ENCODE data around the gene CXorf58.

Gene CXorf58

GRCh38 chrX:23926015-23926414 lies 18.2 kb downstream of the CXorf58 start:
- WGBS, 2 experiments: 96 to 100% methylated on average over 2 to 4 of the region's 4 CpGs
- H3K36me3 ChIP-seq (ENCODE audit: control insufficient read depth, insufficient read depth, low read length): no peaks in the 10 kb centered on the region
- H3K9me3 ChIP-seq (ENCODE audit: control insufficient read depth, low read length): no peaks in the 10 kb centered on the region
- no peaks in the 10 kb centered on the region for H3K4me1 ChIP-seq (ENCODE audit: control insufficient read depth, insufficient read depth, low read length)
- H3K27ac ChIP-seq (ENCODE audit: insufficient read depth, low read depth, low read length, poor library complexity, severe bottlenecking): no peak overlapping the region
- no peaks in the 10 kb centered on the region for H3K27me3 ChIP-seq (ENCODE audit: control insufficient read depth, insufficient read depth, low read length, poor library complexity, severe bottlenecking)
- no peak overlapping the region for H3K4me3 ChIP-seq (ENCODE audit: insufficient read depth, low read depth, low read length)

- Histone ChIP-seq H3K27ac (ENCODE audit: insufficient read depth, low read depth, low read length, poor library complexity, severe bottlenecking) (no peak overlapping the region), H3K36me3 (ENCODE audit: control insufficient read depth, insufficient read depth, low read length) (no peaks in the 10 kb centered on the region), H3K27me3 (ENCODE audit: control insufficient read depth, insufficient read depth, low read length, poor library complexity, severe bottlenecking) (no peaks in the 10 kb centered on the region), H3K9me3 (ENCODE audit: control insufficient read depth, low read length) (no peaks in the 10 kb centered on the region), H3K4me1 (ENCODE audit: control insufficient read depth, insufficient read depth, low read length) (no peaks in the 10 kb centered on the region), H3K4me3 (ENCODE audit: insufficient read depth, low read depth, low read length) (no peak overlapping the region)
- WGBS, 2 experiments: 92% methylated on average over 2 of the region's 2 CpGs; no CpG with 5 or more reads in 1 of the 2 experiments
These were observed 23.2 kb downstream of the CXorf58 start for GRCh38 chrX:23930894-23931604.

GRCh38 chrX:23932046-23932445 lies 24.2 kb downstream of the CXorf58 start:
- 70 to 73% methylated on average over 1 of the region's 1 CpG for WGBS, 2 experiments
- H3K4me1 ChIP-seq (ENCODE audit: control insufficient read depth, insufficient read depth, low read length): no peaks in the 10 kb centered on the region
- no peak overlapping the region for H3K27ac ChIP-seq (ENCODE audit: insufficient read depth, low read depth, low read length, poor library complexity, severe bottlenecking)
- H3K36me3 ChIP-seq (ENCODE audit: control insufficient read depth, insufficient read depth, low read length): no peaks in the 10 kb centered on the region
- H3K4me3 ChIP-seq (ENCODE audit: insufficient read depth, low read depth, low read length): no peak overlapping the region
- H3K9me3 ChIP-seq (ENCODE audit: control insufficient read depth, low read length): no peaks in the 10 kb centered on the region
- H3K27me3 ChIP-seq (ENCODE audit: control insufficient read depth, insufficient read depth, low read length, poor library complexity, severe bottlenecking): no peaks in the 10 kb centered on the region

DNA sequence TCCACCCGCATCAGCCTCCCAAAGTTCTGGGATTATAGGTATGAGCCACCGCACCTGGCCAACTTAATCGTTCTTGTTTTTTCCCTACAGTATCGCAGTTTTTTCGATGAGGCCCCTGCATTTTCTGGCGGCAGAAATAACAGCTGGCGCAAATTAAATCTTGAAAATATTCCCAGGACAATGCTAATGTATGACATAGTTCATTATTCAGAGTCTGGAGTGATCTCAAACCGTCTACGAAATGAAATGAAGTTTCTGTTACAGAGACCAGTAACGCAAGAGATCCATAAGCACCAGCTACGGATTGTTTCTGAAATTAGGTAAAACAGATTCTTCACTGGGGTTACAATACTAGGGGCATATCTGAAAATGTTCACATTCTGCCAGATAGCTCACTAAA lies 27.3 kb downstream of the CXorf58 start:
- Histone ChIP-seq H3K27me3 (ENCODE audit: control insufficient read depth, insufficient read depth, low read length, poor library complexity, severe bottlenecking) (no peaks in the 10 kb centered on the region), H3K4me3 (ENCODE audit: insufficient read depth, low read depth, low read length) (no peak overlapping the region), H3K4me1 (ENCODE audit: control insufficient read depth, insufficient read depth, low read length) (no peaks in the 10 kb centered on the region), H3K36me3 (ENCODE audit: control insufficient read depth, insufficient read depth, low read length) (no peaks in the 10 kb centered on the region), H3K27ac (ENCODE audit: insufficient read depth, low read depth, low read length, poor library complexity, severe bottlenecking) (no peak overlapping the region), H3K9me3 (ENCODE audit: control insufficient read depth, low read length) (no peaks in the 10 kb centered on the region)
- 92 to 98% methylated on average over 11 of the region's 11 CpGs for WGBS, 2 experiments

DNA sequence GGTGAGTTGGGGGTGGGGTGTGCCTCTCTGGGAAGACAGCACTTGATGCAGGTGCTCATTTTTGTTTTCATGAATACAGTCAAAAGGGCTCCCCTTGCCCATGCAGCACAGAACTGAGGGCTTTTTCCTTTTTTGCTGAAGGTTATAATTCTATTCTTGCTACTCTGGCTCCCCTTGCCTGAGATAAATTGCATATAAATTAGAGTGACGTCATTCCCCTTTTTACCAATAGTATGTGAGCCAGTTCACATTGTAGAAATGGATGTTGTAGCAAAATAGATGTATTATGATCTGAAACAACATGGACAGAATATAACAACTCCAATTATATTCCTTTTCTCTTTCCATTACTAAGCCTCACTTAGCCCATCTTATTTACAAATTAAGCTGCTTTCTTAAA lies 28.4 kb downstream of the CXorf58 start:
- H3K27me3 ChIP-seq (ENCODE audit: control insufficient read depth, insufficient read depth, low read length, poor library complexity, severe bottlenecking): no peaks in the 10 kb centered on the region
- no peak overlapping the region for H3K4me3 ChIP-seq (ENCODE audit: insufficient read depth, low read depth, low read length)
- H3K36me3 ChIP-seq (ENCODE audit: control insufficient read depth, insufficient read depth, low read length): no peaks in the 10 kb centered on the region
- no peaks in the 10 kb centered on the region for H3K9me3 ChIP-seq (ENCODE audit: control insufficient read depth, low read length)
- no CpG with 5 or more reads among the region's 1 CpG for WGBS, 2 experiments
- H3K27ac ChIP-seq (ENCODE audit: insufficient read depth, low read depth, low read length, poor library complexity, severe bottlenecking): no peak overlapping the region
- no peaks in the 10 kb centered on the region for H3K4me1 ChIP-seq (ENCODE audit: control insufficient read depth, insufficient read depth, low read length)

- no peak overlapping the region for H3K27ac ChIP-seq (ENCODE audit: insufficient read depth, low read depth, low read length, poor library complexity, severe bottlenecking)
- no peaks in the 10 kb centered on the region for H3K9me3 ChIP-seq (ENCODE audit: control insufficient read depth, low read length)
- WGBS, 2 experiments: 62 to 72% methylated on average over 4 of the region's 4 CpGs
- no peaks in the 10 kb centered on the region for H3K4me1 ChIP-seq (ENCODE audit: control insufficient read depth, insufficient read depth, low read length)
- no peak overlapping the region for H3K4me3 ChIP-seq (ENCODE audit: insufficient read depth, low read depth, low read length)
- H3K27me3 ChIP-seq (ENCODE audit: control insufficient read depth, insufficient read depth, low read length, poor library complexity, severe bottlenecking): no peaks in the 10 kb centered on the region
- no peaks in the 10 kb centered on the region for H3K36me3 ChIP-seq (ENCODE audit: control insufficient read depth, insufficient read depth, low read length)
These were observed 29.3 kb downstream of the CXorf58 start for GRCh38 chrX:23937100-23937499.

GRCh38 chrX:23938690-23939089 lies 30.9 kb downstream of the CXorf58 start:
- Histone ChIP-seq H3K4me3 (ENCODE audit: insufficient read depth, low read depth, low read length) (no peak overlapping the region), H3K27me3 (ENCODE audit: control insufficient read depth, insufficient read depth, low read length, poor library complexity, severe bottlenecking) (no peaks in the 10 kb centered on the region), H3K9me3 (ENCODE audit: control insufficient read depth, low read length) (no peaks in the 10 kb centered on the region), H3K4me1 (ENCODE audit: control insufficient read depth, insufficient read depth, low read length) (no peaks in the 10 kb centered on the region), H3K36me3 (ENCODE audit: control insufficient read depth, insufficient read depth, low read length) (no peaks in the 10 kb centered on the region), H3K27ac (ENCODE audit: insufficient read depth, low read depth, low read length, poor library complexity, severe bottlenecking) (no peak overlapping the region)
- WGBS, 2 experiments: no CpG with 5 or more reads among the region's 1 CpG

GRCh38 chrX:23939203-23939602 lies 31.4 kb downstream of the CXorf58 start:
- H3K4me3 ChIP-seq (ENCODE audit: insufficient read depth, low read depth, low read length): no peak overlapping the region

GRCh38 chrX:23944234-23944633 lies 36.4 kb downstream of the CXorf58 start:
- Histone ChIP-seq H3K36me3 (ENCODE audit: control insufficient read depth, insufficient read depth, low read length) (no peaks in the 10 kb centered on the region), H3K4me1 (ENCODE audit: control insufficient read depth, insufficient read depth, low read length) (no peaks in the 10 kb centered on the region), H3K9me3 (ENCODE audit: control insufficient read depth, low read length) (no peaks in the 10 kb centered on the region), H3K4me3 (ENCODE audit: insufficient read depth, low read depth, low read length) (no peak overlapping the region), H3K27ac (ENCODE audit: insufficient read depth, low read depth, low read length, poor library complexity, severe bottlenecking) (no peak overlapping the region), H3K27me3 (ENCODE audit: control insufficient read depth, insufficient read depth, low read length, poor library complexity, severe bottlenecking) (no peaks in the 10 kb centered on the region)
- no CpG with 5 or more reads among the region's 1 CpG for WGBS, 2 experiments

More at GRCh38 chrX:23939203-23939602, 31.4 kb downstream of the CXorf58 start:
- WGBS, 2 experiments: 90% methylated on average over 1 of the region's 1 CpG; no CpG with 5 or more reads in 1 of the 2 experiments
- H3K36me3 ChIP-seq (ENCODE audit: control insufficient read depth, insufficient read depth, low read length): no peaks in the 10 kb centered on the region
- H3K9me3 ChIP-seq (ENCODE audit: control insufficient read depth, low read length): no peaks in the 10 kb centered on the region
- no peaks in the 10 kb centered on the region for H3K27me3 ChIP-seq (ENCODE audit: control insufficient read depth, insufficient read depth, low read length, poor library complexity, severe bottlenecking)
- no peaks in the 10 kb centered on the region for H3K4me1 ChIP-seq (ENCODE audit: control insufficient read depth, insufficient read depth, low read length)
- H3K27ac ChIP-seq (ENCODE audit: insufficient read depth, low read depth, low read length, poor library complexity, severe bottlenecking): no peak overlapping the region

- H3K27me3 ChIP-seq (ENCODE audit: control insufficient read depth, insufficient read depth, low read length, poor library complexity, severe bottlenecking): no peaks in the 10 kb centered on the region
- 86 to 92% methylated on average over 1 of the region's 1 CpG for WGBS, 2 experiments
- no peaks in the 10 kb centered on the region for H3K4me1 ChIP-seq (ENCODE audit: control insufficient read depth, insufficient read depth, low read length)
These were observed 37.4 kb downstream of the CXorf58 start for GRCh38 chrX:23945206-23945605.

More at GRCh38 chrX:23945206-23945605, 37.4 kb downstream of the CXorf58 start:
- Histone ChIP-seq H3K4me3 (ENCODE audit: insufficient read depth, low read depth, low read length) (no peak overlapping the region), H3K9me3 (ENCODE audit: control insufficient read depth, low read length) (no peaks in the 10 kb centered on the region), H3K36me3 (ENCODE audit: control insufficient read depth, insufficient read depth, low read length) (no peaks in the 10 kb centered on the region), H3K27ac (ENCODE audit: insufficient read depth, low read depth, low read length, poor library complexity, severe bottlenecking) (no peak overlapping the region)
